ENCODE results near the gene TBCD.

Gene TBCD

DNA sequence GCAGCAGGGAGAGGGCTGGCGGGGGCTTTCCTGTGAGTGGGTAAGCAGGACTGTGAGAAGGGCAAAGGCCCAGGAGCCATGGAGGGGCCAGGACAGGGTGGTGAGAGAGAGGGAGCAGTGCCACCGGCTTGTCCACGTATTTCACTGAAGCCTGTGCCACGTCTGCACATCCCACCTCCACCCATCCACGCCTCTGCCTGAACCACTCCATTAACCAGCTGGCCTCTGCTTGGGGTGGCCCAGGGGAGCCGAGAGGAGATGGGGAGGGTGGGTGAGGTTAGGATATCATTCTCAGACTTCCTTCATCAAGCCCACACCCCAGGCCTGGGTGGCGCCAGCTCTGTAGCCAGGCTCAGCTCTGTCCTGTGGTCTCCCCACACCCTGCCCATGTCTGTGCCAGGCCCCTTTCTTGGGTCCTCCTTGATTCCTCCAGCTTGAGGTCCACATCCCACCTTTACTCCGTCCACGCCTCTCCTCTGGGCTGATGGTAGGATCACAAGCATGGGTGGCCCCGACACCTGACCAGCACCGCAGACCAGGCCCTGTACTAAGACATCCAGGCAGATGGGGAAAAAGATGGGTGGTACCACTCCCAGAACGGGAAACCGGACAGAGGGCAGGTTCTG lies 19.6 kb upstream of the TBCD start:
- DNase-seq (ENCODE audit: low spot score): no peak
- Histone ChIP-seq H3K27ac (no peak overlapping the region), H3K4me3 (no peak overlapping the region)
- no peak for TF ChIP-seq CTCF (IDR thresholded peaks at IDR 0.05)

DNA sequence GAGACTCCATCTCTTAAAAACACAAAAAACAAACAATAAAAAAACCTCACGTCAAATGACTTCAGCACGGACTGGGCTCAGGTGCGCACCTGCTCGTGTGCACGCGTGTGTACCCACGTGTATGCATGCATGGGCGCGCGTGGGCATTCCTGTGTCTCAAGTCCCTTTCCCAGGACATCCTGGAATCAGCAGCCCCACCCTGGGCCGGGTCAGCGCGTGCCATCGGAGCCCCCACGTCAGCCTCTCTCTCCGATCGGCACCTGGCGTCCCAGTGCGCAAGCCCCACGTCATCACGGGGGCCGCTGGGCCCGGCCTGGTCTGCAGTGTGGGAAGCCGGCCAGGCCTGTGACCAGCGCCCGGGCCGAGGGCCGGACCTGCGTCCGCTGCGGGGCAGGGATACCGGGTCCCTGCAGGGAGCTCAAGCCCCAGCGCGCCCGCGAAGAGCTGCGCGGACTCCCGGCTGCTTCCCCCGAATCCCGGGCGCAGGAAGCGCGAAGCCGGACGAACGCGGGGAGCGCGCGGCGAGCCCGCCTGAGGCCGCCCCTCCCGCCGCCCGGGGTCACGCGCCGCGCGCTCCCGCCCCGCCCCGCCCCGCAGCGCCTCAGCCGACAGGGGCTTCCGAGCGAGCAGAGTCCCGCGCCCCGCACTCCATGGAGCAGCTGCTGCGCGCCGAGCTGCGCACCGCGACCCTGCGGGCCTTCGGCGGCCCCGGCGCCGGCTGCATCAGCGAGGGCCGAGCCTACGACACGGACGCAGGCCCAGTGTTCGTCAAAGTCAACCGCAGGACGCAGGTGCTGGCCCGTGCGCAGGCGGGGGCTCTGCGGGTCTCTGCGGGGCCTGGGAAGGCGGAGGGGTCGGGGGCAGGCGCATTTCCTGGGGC lies 16.6 kb upstream of the TBCD start, which contains the start of gene FN3K:
Gene FN3K, plus strand, starts transcription at position 629 of the 880 bp plus-strand sequence. Its CDS starts 22 bp downstream, at position 651.
- no peak for TF ChIP-seq CTCF (IDR thresholded peaks at IDR 0.05)
- Histone ChIP-seq H3K27ac (peak within 1 kb of the TSS; percentile 87 to 91), H3K4me3 (peak within 1 kb of the TSS; percentile 82)
- peak; percentile 84 for DNase-seq (ENCODE audit: low spot score)

DNA sequence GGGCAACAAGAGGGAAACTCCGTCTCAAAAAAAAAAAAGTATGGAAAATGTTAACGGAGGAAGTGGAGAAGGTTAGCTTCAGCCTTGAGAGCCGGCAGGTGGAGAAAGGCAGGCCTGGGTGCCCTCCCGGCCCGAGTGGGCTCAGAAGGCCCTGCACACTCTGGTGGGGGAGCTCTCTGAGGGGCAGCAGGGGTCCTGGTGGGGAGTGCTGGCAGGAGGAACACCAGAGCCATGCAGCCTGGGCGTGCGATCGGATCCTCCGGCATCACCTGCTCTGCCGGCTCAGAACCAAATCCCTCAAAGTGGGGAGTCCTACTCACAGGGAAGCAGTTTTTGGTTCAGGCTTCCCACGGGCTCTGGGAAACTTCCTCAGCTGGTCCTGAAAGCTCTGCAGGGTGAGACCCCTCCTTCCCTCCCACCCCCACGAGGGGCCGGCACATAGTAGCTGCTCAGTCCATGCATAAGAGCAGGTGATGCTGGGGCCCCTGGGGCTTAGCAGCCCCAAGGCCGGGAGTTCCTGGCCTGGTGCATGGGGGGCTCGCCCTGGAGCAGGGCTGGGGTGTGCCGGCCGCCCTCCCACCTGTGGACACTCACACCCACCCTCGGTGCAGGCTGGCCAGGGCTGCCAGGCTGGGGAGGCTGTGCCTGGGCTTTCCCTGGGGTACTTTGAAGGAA lies 15.2 kb upstream of the TBCD start:
- TF ChIP-seq CTCF (IDR thresholded peaks at IDR 0.05): no peak
- peak overlapping the region in 1 of 2 donors; percentile 87 for H3K27ac ChIP-seq
- peak overlapping the region; percentile 82 for H3K4me3 ChIP-seq
- DNase-seq (ENCODE audit: low spot score): no peak

GRCh38 chr17:82737967-82738877 lies 13.6 kb upstream of the TBCD start:
- Histone ChIP-seq H3K4me3 (no peak overlapping the region), H3K27ac (peak overlapping the region in 1 of 2 donors; percentile 19)
- no peak for DNase-seq (ENCODE audit: low spot score)
- no peak for TF ChIP-seq CTCF (IDR thresholded peaks at IDR 0.05)

- no peak for DNase-seq (ENCODE audit: low spot score)
- Histone ChIP-seq H3K4me3 (no peak overlapping the region), H3K27ac (no peak overlapping the region)
- no peak for TF ChIP-seq CTCF (IDR thresholded peaks at IDR 0.05)
Measured at GRCh38 chr17:82740906-82741759, 10.7 kb upstream of the TBCD start.
